ENCODE measurements around the gene RASSF1. TPM values are rescaled to one million over a fixed set of nuclear protein-coding genes. Genes with fewer than 3 reads are reported as not detected.

Gene RASSF1
- total and polyA plus RNA-seq, 2 of the 4 experiments (the other 2 are of a cell fraction): 17.4 to 53.4 TPM

DNA sequence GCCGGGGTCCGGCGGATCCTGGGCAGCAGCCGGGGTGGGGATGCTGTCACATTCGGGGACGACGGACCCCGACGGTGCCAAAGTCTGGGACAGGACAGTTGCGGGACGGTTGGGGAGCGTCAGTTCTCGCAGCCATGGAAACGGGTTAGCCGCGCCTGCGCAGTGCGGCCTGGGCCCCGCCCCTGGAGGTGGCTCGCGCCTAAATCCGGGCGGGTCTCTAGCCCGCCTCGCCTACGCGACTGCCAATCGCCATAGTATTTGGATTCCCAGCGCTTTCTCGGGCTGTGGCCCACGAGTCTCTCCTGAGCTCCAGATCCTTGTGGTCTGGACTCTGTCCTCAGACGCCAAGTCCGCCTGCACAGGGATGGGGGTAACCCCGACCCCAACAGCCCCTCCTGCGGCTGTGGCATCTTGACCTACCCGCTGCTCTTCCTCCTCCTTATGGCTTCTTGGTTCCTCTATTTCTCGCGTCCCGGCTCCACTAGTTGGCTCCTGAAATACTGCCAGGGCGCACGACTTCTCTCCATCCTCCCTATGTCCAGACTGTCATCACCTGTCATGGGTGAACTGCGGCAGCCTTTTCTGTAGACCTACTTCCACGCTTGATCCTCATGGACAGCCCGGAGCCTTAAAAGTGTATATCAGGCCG is 5.1 kb upstream of the RASSF1 start, which contains the start of gene ZMYND10:
ZMYND10 (minus strand) TSS at position 147 of the 649 bp plus-strand sequence. CDS start 153 bp downstream, outside the sequence.
- WGBS, 2 experiments (ENCODE audit: extremely low coverage in 2 of 2, insufficient read length in 1 of 2): 12% methylated on average over 20 of the region's 45 CpGs; no CpG with 5 or more reads in 1 of the 2 experiments
- in situ Hi-C loops (cut with MboI; ENCODE audit: low sequenced_read_pairs) (loop anchor here (5.0 to 25.0 kb wide), 4 partner anchors 202 to 1817 kb away; partner anchors contain the start of genes ABHD14B, GPR62, MANF and PCBP4), intact Hi-C loops (cut with micrococcal nuclease) (loop anchor here (2.0 to 5.0 kb wide), 2 partner anchors 205 to 1042 kb away; partner anchors contain the start of gene MANF), dilution Hi-C loops (cut with HindIII; ENCODE audit: low sequenced_read_pairs, unreplicated experiment) (no loop called here)
- H2BK120ac ChIP-seq (ENCODE audit: low read depth, low read length): peak within 1 kb of the TSS; percentile 8; the same call in 1 of the 2 replicates
- H3K27ac ChIP-seq (ENCODE audit: insufficient read depth, low read length): no peak within 1 kb of the TSS; the same call in 1 of the 2 replicates
- peak within 1 kb of the TSS in 1 of 2 experiments; percentile 54; a peak in 1 of 4 replicates for H4K8ac ChIP-seq (ENCODE audit: low read depth in 2 of 2, low read length in 2 of 2)
- H3K4me3 ChIP-seq (ENCODE audit: insufficient read depth, low read depth, low read length): peak within 1 kb of the TSS; percentile 48
- DNase-seq: peak; percentile 28
- no peak within 1 kb of the TSS for H3K23ac ChIP-seq (ENCODE audit: low read depth, low read length)
- 0 out of 2 replicates have a peak within 1 kb of the TSS, but pooled peaks have one; percentile 14 for H3K56ac ChIP-seq (ENCODE audit: extremely low read depth, insufficient read depth, low read length)
- H2AK9ac ChIP-seq (replicated peaks; ENCODE audit: low read depth, low read length, poor library complexity): peak within 1 kb of the TSS; percentile 47
- H3K36me3 ChIP-seq (ENCODE audit: control insufficient read depth, insufficient read depth, low read length): peaks cover 9% of the 10 kb centered on the region; the same call in 1 of the 2 replicates
- H4K91ac ChIP-seq (ENCODE audit: insufficient read depth, low read depth, low read length): no peak within 1 kb of the TSS
- no peaks in the 10 kb centered on the region for H3K9me3 ChIP-seq (ENCODE audit: control insufficient read depth, insufficient read depth, low read length)
- H3K79me1 ChIP-seq (ENCODE audit: low read depth in 1 of 2, low read length in 2 of 2): peaks cover 14 to 23% of the 10 kb centered on the region in 2 experiments
- no TSS peak for BruUV-seq (replicated peaks)
- H3K9me1 ChIP-seq (ENCODE audit: insufficient read depth, low read length): no peaks in the 10 kb centered on the region; the same call in none of the 2 replicates
- TF ChIP-seq, protein P1, sequence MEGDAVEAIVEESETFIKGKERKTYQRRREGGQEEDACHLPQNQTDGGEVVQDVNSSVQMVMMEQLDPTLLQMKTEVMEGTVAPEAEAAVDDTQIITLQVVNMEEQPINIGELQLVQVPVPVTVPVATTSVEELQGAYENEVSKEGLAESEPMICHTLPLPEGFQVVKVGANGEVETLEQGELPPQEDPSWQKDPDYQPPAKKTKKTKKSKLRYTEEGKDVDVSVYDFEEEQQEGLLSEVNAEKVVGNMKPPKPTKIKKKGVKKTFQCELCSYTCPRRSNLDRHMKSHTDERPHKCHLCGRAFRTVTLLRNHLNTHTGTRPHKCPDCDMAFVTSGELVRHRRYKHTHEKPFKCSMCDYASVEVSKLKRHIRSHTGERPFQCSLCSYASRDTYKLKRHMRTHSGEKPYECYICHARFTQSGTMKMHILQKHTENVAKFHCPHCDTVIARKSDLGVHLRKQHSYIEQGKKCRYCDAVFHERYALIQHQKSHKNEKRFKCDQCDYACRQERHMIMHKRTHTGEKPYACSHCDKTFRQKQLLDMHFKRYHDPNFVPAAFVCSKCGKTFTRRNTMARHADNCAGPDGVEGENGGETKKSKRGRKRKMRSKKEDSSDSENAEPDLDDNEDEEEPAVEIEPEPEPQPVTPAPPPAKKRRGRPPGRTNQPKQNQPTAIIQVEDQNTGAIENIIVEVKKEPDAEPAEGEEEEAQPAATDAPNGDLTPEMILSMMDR (conservative IDR thresholded peaks at IDR 0.05; ENCODE audit: low read depth, low read length): no peak
- TF ChIP-seq POLR2A (IDR thresholded peaks at IDR 0.05; ENCODE audit: low read depth, low read length) (no peak), USF2 (IDR thresholded peaks at IDR 0.05; ENCODE audit: low read depth, low read length) (no peak)
- peak within 1 kb of the TSS; percentile 47 for H3K9ac ChIP-seq (ENCODE audit: low read depth, low read length)
- no peak within 1 kb of the TSS for H3K18ac ChIP-seq (ENCODE audit: low read depth, low read length)
- POLR2A ChIA-PET (ENCODE audit: unreplicated experiment): no interaction called here
- H3K14ac ChIP-seq (replicated peaks; ENCODE audit: low read depth, low read length): peak within 1 kb of the TSS; percentile 7; the same call in 1 of the 2 replicates
- H2BK15ac ChIP-seq (ENCODE audit: low read depth, low read length): no peak within 1 kb of the TSS
- H2AFZ ChIP-seq (replicated peaks; ENCODE audit: low read length, poor library complexity): peak within 1 kb of the TSS; percentile 95
- CTCF ChIA-PET: interaction anchor here (0.6 kb wide), 1 partner anchor 197 kb away, joined by 5 read pairs; no protein-coding TSS in a partner anchor
- peak within 1 kb of the TSS; percentile 11; the same call in 1 of the 2 replicates for H3K4ac ChIP-seq (ENCODE audit: low read depth, low read length)
- H3K4me2 ChIP-seq (ENCODE audit: low read depth, low read length): peak within 1 kb of the TSS; percentile 99
- H3K27me3 ChIP-seq (ENCODE audit: control insufficient read depth, insufficient read depth, low read length): no peaks in the 10 kb centered on the region
- H4K20me1 ChIP-seq (ENCODE audit: insufficient read depth, low read length): peaks cover 2% of the 10 kb centered on the region
- H2AK5ac ChIP-seq (ENCODE audit: low read depth, low read length): 0 out of 2 replicates have a peak within 1 kb of the TSS, but pooled peaks have one; percentile 17
- ATAC-seq (ENCODE audit: low read depth): peak; percentile 67
- peaks cover 9% of the 10 kb centered on the region for H3K4me1 ChIP-seq (ENCODE audit: control insufficient read depth, insufficient read depth, low read length)
- H4K5ac ChIP-seq (ENCODE audit: low read depth, low read length): 0 out of 2 replicates have a peak within 1 kb of the TSS, but pooled peaks have one; percentile 1
- no peak within 1 kb of the TSS for H2BK5ac ChIP-seq (ENCODE audit: low read depth, low read length, poor library complexity, severe bottlenecking)
- no peak within 1 kb of the TSS for H2BK20ac ChIP-seq (ENCODE audit: low read depth, low read length)

All from IMR-90 (cell line).